ENCODE measurements around the gene DPYD.

DPYD gene

DNA sequence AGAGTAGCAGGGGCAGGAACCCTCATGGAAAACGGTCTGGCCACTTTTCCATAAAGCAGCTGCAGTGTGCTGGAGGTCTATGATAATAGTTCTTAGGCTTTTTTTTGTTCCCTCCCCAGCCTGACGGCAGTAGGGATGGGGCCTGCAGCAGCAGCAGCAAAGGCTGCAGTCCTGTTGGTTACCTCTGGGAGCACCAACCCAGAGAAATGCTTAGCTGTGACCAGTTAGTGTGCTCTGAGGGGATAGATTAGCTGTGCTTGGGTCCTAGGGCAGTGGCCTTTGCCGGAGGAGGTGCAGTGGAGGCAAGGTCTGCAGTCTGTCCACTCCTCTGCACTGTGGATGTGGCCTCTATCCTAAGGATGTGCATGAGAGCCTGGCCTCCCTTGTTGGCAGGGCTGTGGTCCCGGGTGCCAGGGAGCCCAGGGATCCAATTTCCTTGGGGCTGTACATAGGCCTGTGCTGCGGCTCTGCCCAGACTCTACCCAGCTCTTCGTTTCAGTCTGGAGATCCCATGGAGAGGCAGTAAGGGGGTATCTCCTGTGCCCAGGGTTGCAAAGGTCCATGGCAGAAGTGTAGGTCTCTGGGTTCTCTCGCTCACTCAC is 876.6 kb downstream of the DPYD start:
- no peak for DNase-seq (ENCODE audit: low read depth)

- peak; percentile 72 for DNase-seq (ENCODE audit: low read depth)
Observed at GRCh38 chr1:97042551-97042950, 878.3 kb downstream of the DPYD start.

- DNase-seq (ENCODE audit: low read depth), result no peak
Observed at GRCh38 chr1:97041026-97041425, 879.8 kb downstream of the DPYD start.

DNA sequence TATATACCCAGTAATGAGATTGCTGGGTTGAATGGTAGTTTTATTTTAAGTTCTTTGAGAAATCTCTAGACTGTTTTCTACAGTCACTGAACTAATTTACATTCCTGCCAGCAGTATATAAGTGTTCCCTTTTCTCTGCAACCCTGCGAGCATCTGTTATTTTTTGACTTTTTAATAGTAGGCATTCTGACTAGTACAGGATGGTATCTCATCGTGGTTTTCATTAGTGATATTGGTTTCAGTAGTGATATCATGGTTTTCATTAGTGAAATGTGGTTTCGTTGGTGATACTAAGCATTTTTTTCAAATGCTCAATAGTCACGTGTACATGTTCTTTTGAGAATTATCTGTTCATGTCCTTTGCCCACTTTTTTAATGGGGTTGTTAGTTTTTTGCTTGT is 882.4 kb downstream of the DPYD start:
- DNase-seq (ENCODE audit: low read depth), result peak; percentile 39

- no peak for DNase-seq (ENCODE audit: low read depth)
Observed at GRCh38 chr1:97034651-97035050, 886.2 kb downstream of the DPYD start.

DNA sequence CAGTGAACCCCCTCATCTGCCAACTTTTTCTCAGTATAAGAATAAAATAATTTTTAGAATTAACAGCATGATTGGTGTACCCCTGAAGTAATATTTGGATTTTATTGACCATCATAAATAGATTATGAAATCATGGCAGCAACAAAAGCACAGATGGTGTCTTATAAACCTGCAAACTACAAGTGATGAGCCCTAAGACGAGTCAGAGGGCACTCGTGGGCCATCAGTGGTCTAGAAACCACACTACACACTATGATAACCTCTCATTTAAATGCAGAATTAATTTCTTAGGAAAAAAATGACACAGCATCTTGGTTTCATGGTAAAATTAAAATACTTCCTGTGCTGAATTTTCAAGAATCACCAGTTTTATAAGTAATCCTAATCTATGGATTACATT is 886.9 kb downstream of the DPYD start:
- DNase-seq (ENCODE audit: low read depth), result no peak

Measured in ELR (cell line).